Myocyte (in vitro differentiated cells): ENCODE results near the gene RIOK2. TPM values are rescaled to one million over a fixed set of nuclear protein-coding genes. Genes with fewer than 3 reads are reported as not detected.
A peak's percentile ranks its signal among the peaks of the same experiment; 100 is the strongest.
"Not testable (repeated sequence)": the region's sequence is repeated elsewhere in the genome, so short reads cannot be mapped to it uniquely, and the experiment has no call there.

Experiments used
- DNase-seq: peaks from one replicate; pipeline ENCODE4 v3.0.0-alpha.2; 2012; ENCODE audit warnings: low read depth
- polyA plus RNA-seq: library from polyadenylated mRNA; unstranded; fragments of >200 nt; gene quantifications from one replicate; pipeline ENCODE4 v1.2.1, GENCODE V29; 2012; ENCODE audit warnings: missing spikeins
- total RNA-seq: library from RNA; depleted of rRNA; stranded (reverse); fragments of >200 nt; gene quantifications from 2 replicates; pipeline ENCODE4 v1.2.3, GENCODE V29; 2014

Gene RIOK2
- 19.3 and 30.1 TPM in 2 replicates for total RNA-seq
- 18.8 TPM for polyA plus RNA-seq

- peak; percentile 98 for DNase-seq
These were observed at the start of gene RIOK2 for GRCh38 chr5:97183100-97183929. Gene RIOK2, minus strand, starts transcription at chr5:97183247. Its CDS starts 56 bp downstream, at chr5:97183191.

GRCh38 chr5:97231025-97231636 is 48.1 kb upstream of the RIOK2 start:
- DNase-seq, result peak; percentile 84

DNA sequence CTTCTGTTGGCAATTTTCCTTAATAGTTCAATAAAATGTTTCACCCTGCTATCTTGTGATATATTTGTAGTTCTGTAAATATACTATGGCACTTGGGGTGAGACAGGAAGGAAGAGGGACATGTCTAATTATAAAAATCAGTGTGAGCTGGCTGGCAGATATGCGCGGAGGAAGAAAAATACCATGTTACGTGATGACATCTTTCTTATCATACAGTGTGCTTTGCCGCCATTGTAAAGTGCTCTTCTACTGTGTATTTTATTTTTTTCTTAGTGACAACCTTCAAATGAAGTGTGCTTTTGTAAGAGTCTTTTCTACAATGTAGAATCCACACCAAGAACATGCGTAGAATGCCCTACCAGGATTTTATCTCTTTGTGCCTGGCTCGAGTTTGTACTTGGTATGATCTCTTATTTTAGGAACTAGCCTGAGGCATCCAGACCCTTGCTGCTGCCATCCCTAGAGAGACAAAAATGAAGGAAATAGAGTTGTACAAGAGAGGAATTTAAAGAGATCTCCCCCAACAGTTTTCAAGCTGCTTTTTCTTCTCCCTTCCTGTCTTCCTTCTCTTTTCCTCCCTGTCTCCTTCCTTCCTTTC is 46.7 kb upstream of the RIOK2 start:
- no peak for DNase-seq

GRCh38 chr5:97229196-97229595 is 46.1 kb upstream of the RIOK2 start:
- no peak for DNase-seq

GRCh38 chr5:97225222-97225621 is 42.2 kb upstream of the RIOK2 start:
- DNase-seq, result no peak

- DNase-seq, result no peak
These were observed 41.2 kb upstream of the RIOK2 start for GRCh38 chr5:97224112-97224750.

DNA sequence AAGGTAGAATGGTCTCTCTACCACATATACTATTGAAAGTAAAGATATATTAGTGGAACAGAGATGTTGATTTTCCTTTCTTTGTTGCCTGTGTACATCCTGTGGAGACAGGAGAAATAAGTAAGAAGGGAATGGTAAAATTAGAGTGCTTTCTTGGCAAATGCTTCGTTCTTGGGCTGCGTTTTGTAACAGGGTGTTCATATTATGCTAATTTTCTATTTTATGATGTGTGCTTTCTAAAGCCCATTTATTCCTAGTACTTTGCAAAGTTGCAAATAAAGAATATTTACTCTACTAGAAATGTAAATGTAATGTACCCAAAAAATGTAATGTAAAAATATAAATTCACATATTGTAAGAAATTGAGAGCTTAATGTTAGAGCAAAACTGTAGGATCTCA is 40.5 kb upstream of the RIOK2 start:
- DNase-seq, result no peak

DNA sequence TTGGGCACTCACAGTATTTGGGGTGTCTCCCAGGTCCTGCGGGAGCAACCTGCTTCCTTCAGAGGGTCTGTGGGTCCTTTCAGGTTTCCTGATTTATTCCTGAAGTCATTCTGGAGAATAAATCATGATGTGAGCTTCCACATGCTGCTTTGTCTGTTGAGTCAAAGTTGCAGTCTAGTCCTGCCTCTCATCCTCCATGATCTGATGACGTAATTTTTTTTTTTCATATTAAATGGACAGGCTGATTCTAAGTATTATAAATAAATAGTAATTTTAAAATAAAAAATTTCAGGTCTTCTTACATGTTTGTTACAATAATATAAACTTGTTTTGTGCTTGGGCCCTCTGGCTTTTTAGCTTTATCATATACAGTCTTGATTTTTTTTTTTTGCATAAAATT is 26.3 kb upstream of the RIOK2 start:
- DNase-seq, result no peak

DNA sequence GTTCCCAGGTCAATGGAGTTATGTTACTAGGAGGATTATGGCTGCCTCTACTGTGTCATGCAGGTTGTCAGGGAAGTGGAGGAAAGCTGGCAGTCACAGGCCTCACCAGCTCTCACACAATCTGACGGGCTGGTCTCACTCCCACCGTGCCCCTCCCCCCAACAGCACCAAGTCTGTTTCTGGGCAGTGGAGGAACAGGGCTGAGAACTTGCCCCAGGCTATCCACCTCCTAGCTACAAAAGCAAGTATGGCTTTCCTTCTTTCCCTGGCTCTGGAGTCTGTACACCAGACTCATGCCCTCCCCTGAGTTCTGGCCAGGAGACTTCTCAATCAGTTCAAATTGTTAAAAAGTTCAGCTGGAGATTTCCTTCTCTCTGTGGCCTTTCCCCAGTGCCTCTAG is 25.7 kb upstream of the RIOK2 start:
- DNase-seq, result no peak

DNA sequence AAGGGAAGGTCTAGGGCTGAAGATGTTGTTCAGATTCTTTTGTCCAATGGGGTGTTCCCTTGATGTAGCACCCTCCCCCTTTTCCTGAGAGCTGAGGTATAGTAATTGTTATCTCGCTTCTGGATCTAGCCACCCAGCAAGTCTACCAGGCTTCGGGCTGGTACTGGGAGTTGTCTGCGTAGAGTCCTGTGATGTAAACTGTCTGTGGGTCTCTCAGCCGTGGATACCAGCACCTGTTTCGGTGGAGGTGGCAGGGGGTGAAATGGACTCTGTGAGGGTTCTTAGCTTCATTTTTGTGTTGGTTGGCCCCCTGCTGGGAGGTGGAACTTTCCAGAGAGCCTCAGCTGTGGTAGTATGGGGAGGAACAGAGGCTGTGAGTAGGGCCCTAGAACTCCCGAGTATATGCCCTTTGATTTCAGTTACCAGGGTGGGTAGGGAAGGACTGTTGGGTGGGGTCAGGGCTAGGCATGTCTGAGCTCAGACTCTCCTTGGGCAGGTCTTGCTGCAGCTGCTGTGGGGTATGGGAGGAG is 25.2 kb upstream of the RIOK2 start:
- DNase-seq, result no peak

- no peak for DNase-seq
These were observed 11.3 kb upstream of the RIOK2 start for GRCh38 chr5:97194366-97194765.

DNA sequence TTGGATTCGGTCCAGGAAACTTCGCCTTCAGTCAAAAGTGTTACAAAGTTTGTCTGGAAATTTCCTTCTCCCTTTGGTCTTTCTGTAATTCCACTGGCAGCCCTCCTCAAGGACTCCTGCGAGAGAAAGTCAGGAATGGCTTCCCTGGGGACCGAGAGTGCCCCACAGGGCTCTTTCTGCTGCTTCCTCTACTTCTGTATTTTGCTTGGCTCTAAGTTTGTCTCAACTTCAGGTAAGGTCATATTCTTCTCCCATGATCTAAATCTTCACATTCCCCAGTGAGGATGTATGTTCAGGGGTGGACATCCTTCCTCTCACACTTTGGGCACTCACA is 10.3 kb upstream of the RIOK2 start:
- no peak for DNase-seq

DNA sequence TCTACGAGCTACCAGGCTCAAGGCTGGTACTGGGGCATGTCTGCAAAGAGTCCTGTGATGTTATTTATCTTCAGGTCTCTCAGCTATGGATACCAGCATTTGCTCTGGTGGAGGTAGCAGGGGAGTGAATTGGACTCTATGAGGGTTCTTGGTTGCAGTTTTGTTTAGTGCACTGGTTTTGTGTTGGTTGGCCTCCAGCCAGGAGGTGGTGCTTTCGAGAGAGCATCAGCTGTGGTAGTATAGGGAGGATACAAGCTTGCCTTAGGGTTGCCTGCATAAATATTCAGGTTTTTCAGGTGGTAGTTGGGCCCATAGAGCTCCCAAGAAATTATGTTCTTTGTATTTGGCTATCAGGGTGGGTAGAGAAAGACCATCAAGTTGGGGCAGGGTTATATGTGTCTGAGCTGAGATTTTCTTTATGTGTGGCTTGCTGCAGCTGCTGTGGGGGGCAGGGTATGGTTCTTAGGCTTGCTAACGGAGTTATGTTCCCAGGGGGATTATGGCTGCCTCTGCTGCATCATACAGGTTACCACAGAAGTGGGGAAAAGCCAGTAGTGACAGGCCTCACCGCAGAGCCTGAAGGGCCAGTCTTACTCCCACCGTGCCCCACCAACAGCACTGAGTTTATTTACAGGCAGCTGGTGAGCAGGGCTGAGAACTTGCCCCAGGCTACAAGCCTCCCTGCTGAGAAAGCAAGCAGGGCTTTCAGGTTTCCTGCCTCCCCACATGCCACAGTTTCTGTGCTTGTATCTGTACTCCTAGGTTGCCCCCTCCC is 9.7 kb upstream of the RIOK2 start:
- DNase-seq, result peak; percentile 31

- DNase-seq, result no peak
These were observed 8.8 kb upstream of the RIOK2 start for GRCh38 chr5:97191893-97192292.

DNA sequence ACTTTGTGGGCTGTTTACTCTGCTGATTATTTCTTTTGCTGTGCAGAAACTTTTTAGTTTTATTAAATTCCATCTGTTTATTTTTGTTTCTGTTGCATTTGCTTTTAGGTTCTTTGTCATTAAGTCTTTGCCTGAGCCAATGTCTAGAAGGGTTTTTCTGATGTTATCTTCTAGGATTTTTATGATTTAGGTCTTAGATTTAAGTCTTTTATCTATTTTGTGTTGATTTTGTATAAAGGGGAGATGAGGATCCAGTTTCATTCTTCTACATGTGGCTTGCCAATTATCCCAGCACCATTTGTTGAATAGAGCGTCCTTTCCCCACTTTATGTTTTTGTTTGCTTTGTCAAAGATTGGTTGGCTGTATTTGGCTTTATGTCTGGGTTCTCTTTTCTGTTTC is 6.5 kb upstream of the RIOK2 start:
- DNase-seq, result not testable (repeated sequence)

- DNase-seq, result no peak
These were observed 825 bp upstream of the RIOK2 start for GRCh38 chr5:97183930-97184213.

DNA sequence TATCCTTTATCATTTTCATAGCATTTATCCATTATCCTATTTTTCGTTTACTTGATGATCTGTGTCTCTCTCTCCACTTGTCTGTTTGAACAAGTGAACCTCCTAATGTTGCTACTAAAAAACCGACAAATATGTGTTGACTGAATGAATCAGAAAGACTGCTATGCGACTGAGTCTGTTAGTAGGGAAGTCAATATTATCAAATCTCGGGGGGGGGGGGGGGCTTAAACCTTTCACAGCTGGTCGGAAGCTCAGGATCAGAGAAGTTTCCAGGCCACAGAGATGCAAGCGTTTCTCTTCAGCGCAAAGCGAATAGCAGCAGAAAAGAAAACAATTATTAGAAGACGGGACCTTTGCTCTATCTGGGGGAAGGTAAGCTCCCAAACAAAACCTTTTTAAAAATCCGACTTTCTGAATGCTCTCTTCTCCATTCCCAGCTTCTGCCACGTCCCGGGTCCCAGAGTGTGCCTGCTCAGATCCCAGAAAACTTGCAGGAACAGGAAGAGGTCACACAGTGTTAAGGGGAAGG is 412 bp downstream of the RIOK2 start:
- DNase-seq, result no peak

DNA sequence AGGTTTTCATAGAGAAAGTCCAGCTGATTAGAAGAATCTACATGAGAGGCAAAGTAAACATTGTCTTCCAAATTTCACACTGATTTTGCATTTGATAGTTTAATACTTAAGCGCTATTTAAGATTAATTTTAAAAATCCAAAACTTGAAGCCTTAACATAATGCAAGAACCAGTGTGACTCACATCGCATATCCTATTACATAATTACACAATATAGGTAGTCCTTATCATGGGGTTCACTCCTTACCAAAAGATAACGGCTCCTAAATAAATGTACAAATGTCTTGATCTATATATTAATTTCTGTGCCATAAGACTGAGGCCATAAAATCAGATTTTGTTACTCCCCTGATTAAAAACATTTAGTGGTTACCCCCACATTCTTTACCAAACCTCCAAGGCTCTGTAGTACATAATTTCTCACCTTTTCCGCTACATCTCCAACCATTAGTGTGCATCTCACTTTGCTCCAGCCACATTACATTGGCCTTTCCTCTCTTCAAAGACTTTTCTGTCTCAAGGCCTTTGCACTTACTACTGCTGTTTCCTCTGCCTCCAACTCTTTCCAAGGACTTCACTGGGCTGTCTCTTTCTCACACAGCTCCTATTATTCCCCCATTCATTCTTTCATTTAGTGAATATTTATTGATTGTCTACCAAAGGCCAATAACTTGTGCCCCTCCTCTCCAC is 1.0 kb downstream of the RIOK2 start:
- no peak for DNase-seq

DNA sequence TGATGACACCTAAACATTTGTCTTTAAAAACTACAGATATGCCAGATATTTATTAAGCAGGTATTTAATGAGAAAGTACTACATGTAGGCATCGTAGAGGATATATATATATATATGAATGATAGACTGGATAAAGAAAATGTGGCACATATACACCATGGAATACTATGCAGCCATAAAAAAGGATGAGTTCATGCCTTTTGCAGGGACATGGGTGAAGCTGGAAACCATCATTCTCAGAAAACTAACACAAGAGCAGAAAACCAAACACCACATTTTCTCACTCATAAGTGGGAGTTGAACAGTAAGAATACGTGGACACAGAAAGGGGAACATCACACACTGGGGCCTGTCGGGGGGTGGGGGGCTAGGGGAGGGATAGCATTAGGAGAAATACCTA is 3.6 kb downstream of the RIOK2 start:
- DNase-seq, result not testable (repeated sequence)

DNA sequence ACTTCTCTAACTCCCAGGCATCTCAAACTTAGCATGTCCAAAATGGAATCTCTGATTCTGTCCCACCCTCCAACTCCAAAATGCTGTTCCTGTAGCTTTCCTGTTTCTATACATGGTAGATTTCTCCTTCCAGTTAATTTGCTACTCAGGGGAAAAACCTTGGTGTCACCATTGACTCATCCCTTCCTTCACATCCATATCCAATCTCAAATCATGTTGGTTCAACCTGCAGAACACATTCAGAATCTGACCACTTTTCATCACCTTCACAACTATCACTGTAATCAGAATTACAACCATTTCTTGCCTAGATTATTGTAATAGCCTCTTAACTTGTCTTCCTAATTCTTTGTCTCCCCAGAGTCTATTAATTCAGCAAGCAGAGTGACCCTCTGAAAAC is 10.8 kb downstream of the RIOK2 start:
- no peak for DNase-seq
